ENCODE data around the gene AHDC1. TPM values are rescaled to one million over a fixed set of nuclear protein-coding genes. Genes with fewer than 3 reads are reported as not detected.

AHDC1 gene
- total RNA-seq, 2 donors from 2014 or later = 8.4 to 9.3 TPM

DNA sequence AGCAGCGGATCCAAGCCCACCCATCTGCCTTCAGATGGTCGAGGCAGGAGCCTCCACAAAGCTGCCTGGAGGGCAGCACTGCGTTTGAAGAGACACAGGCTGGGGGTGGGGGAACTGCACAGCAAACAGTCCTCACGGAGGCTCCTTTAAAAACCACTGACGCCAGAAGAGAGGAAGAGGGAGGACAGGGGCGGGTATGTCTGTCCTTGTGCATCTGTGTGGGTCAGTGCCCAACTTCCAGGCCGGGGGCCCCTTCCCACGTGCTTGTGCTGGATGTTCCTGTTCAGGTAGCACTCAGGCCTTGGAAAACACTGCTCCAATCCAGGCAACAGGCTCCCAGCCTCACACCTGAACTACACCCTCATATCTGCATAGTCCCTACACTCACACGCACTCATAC is 7.7 kb downstream of the AHDC1 start:
- H3K27ac Mint-ChIP-seq = no peak overlapping the region
- H3K4me1 Mint-ChIP-seq (ENCODE audit: low read depth) = peaks cover 26% of the 10 kb centered on the region
- no peak overlapping the region for H3K4me3 Mint-ChIP-seq
- no peaks in the 10 kb centered on the region for H3K9me3 Mint-ChIP-seq
- no peaks in the 10 kb centered on the region for H3K27me3 Mint-ChIP-seq (ENCODE audit: low read depth)
- ATAC-seq (replicated peaks in 1 of 2) (no peak), DNase-seq (no peak)
- H3K36me3 Mint-ChIP-seq (ENCODE audit: insufficient read depth in 2 of 2) = no peaks in the 10 kb centered on the region

DNA sequence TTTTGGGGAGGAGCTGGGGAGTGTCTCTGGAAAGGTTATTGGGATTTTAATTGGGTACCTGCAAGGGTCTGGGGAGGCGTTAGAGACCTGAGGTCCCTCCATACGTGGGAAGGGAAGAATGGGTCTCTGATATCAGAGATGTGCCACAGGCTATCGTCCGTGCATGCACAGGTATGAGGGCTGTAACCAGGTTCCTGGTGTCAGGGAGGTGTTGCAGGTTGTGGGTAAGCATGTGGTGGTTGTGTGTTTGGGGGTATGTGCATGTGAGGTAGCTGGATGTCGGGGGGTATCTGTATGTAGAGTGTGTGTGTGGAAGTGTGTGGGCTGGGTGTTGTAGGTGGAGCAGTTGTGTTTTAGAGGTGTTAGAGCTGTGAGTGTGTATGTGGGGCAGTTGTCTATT is 8.3 kb downstream of the AHDC1 start:
- H3K27ac Mint-ChIP-seq = no peak overlapping the region
- no peaks in the 10 kb centered on the region for H3K27me3 Mint-ChIP-seq (ENCODE audit: low read depth)
- H3K9me3 Mint-ChIP-seq = no peaks in the 10 kb centered on the region
- H3K36me3 Mint-ChIP-seq (ENCODE audit: insufficient read depth in 2 of 2) = no peaks in the 10 kb centered on the region
- H3K4me1 Mint-ChIP-seq (ENCODE audit: low read depth) = peaks cover 20% of the 10 kb centered on the region
- DNase-seq (no peak), ATAC-seq (replicated peaks in 1 of 2) (no peak)
- H3K4me3 Mint-ChIP-seq = no peak overlapping the region

DNA sequence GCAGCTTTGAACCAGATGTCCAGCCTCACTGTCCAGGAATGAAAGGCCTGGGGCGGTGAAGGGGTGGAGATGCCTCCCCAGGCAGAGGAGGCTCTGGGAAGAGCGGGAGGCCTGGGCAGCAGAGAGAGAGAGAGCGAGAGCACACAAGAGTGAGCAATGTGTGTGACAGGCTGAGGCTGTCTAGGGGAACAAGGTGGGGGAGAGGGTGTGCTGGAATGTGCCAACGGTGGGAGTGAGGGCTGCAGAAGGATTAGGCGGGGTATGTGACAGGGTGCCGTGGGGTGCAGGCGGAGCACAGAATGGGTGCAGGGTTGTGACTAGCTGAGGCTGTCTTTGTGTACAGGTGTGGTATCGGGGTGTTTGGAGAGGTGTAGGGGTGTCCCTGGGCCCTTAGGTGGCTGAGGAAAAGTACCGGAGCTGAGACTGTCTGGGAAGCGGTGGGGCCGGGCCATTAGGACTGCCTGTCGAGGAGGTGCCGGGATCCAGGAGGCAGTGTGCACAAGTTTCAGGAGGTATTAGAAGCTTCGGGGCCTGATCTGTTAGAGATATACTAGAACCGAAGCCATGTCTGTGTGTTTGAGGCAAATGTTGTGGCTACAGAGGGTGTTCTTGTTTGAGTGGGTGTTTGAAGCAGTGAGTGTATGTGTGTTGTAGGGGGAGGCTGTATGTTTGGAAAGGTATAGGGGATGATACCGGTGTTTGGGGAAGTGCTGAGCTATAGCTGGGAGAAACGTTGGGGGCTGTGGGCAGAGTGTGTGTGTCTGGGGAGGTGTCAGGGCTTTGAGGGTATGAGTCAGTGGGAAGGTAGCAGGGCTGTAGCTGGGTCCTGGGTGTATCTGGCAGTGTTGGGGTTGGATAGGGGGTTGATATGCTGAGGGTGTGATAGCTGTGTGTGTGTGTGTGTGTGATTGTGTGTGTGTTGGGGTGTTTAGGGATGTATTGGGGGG is 9.1 kb downstream of the AHDC1 start:
- H3K36me3 Mint-ChIP-seq (ENCODE audit: insufficient read depth in 2 of 2) = no peaks in the 10 kb centered on the region
- no peak overlapping the region for H3K4me3 Mint-ChIP-seq
- H3K27me3 Mint-ChIP-seq (ENCODE audit: low read depth) = no peaks in the 10 kb centered on the region
- DNase-seq (no peak), ATAC-seq (replicated peaks in 1 of 2) (peak; percentile 59 to 64)
- no peaks in the 10 kb centered on the region for H3K9me3 Mint-ChIP-seq
- H3K4me1 Mint-ChIP-seq (ENCODE audit: low read depth) = peaks cover 13% of the 10 kb centered on the region
- H3K27ac Mint-ChIP-seq = no peak overlapping the region

DNA sequence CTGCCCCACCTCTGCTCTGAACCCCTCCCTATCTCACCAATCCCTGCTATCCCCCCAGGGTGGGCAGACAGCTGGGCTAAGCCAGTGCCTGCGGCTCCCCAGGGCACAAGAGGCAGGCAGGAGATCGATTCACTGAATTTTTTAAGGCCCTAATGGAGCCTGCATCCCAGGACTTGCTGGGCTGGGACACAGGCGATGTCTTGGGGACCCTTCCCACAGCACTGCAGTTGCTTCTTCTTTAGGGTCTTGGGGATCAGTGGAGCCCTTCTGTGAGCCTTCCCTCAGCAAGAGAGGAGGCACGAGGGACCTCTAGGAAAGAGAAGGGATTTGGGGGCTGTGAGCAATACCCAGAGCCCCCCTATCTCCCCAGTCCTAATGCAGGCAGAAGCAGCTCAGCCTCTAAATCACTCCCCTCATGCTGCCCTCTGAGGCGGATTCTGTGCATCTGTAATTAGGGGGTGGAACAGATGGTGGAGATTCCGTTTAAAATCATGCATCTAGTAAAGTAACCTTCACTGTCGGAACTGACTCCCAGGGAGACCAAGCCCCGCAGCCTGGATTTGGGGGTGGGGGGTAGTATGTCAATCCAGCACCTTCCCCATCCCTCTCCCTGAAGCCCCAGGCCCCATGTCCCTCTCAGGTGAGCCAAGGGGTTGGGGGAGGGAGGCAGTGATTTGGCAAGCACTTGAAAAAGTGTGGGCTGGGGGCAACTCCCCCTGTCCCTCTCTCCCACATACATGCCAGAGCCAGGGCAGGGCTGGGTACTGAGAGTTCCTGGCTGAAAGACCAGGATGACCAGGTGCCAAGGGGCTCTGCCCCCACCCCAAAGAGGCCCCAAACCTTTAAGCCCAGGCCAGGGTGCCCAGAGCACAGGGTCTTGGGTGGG is 10.0 kb downstream of the AHDC1 start:
- ATAC-seq (replicated peaks in 1 of 2) = no peak
- H3K27me3 Mint-ChIP-seq (ENCODE audit: low read depth) = no peaks in the 10 kb centered on the region
- H3K36me3 Mint-ChIP-seq (ENCODE audit: insufficient read depth in 2 of 2) = no peaks in the 10 kb centered on the region
- no peak overlapping the region for H3K4me3 Mint-ChIP-seq
- H3K9me3 Mint-ChIP-seq = no peaks in the 10 kb centered on the region
- DNase-seq = no peak
- H3K4me1 Mint-ChIP-seq (ENCODE audit: low read depth) = peaks cover 6% of the 10 kb centered on the region
- no peak overlapping the region for H3K27ac Mint-ChIP-seq

DNA sequence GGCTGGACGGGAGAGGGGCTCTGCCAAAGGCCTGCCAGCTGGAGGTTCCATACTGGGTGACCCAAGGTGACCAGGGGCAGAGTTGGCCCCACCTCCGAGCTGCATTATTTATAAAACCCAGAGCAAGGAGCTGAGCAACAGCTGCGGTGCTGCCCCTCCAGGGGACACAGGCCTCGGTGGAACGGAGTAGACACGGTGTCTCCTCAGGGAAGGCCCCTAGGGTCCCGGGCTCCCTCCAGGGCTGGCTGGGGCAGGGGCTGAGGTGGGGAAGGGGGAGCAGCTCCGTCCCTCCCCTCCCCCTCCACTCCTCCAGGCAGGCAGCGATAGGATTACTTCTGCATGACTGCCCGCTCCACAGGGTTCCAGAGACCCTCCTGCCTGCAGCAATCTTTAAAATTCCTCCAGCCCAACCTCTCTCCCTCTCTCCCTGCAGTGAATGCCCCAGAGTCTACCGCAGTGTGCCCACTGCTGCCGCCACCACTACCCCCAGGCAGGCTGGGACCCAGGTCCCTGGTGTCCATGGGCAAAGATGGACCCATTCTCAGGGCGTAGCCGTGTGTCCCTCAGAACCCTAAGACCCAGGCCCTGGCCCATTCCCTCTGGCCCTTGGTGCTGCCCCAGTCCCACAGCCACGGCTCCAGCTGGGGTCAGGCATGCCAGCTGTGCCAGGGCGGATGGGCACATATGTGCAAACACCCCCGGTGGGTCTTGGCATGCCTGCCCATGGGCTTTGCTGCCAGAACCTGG is 10.8 kb downstream of the AHDC1 start:
- DNase-seq = no peak
- no peak for ATAC-seq (replicated peaks in 1 of 2)
- Mint-ChIP-seq H3K4me1 (ENCODE audit: low read depth) (no peaks in the 10 kb centered on the region), H3K27me3 (ENCODE audit: low read depth) (no peaks in the 10 kb centered on the region), H3K36me3 (ENCODE audit: insufficient read depth in 2 of 2) (no peaks in the 10 kb centered on the region), H3K27ac (no peak overlapping the region), H3K4me3 (no peak overlapping the region), H3K9me3 (no peaks in the 10 kb centered on the region)

DNA sequence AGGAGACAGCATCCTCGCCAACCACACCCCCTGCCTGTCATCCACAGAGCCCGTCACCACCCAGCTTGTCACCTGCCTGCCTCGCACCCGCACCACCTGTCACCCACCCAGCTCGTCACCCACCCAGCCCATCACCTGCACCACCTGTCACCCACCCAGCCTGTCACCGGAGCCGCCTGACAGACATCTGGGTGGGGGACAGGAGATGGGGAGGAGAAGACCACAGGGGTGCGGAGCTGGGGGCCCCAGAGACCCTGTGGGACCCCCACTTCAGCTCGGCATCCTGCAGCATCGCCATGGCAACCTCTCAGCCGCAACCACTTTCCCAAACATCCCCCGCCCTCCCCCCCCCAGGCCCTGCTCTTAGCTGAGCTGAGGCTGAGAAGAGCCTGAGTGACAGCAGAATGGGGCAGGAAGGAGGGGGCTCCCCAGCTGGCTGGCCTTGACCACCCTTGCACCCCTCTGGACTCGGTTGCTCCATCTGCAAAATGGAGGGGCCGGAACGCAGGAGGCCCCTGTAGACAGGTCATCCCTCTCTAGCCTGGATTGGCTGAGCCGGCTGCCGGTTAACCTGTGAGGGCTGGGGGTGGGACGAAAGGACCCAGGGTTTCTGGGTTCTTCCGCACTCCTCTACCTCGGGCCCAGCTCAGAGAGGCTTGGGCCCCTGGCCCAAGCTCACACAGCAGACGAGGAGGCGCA is 11.6 kb downstream of the AHDC1 start:
- no peak for ATAC-seq (replicated peaks in 1 of 2)
- Mint-ChIP-seq H3K4me1 (ENCODE audit: low read depth) (no peaks in the 10 kb centered on the region), H3K4me3 (no peak overlapping the region), H3K27ac (no peak overlapping the region), H3K36me3 (ENCODE audit: insufficient read depth in 2 of 2) (no peaks in the 10 kb centered on the region), H3K9me3 (no peaks in the 10 kb centered on the region), H3K27me3 (ENCODE audit: low read depth) (no peaks in the 10 kb centered on the region)
- no peak for DNase-seq

DNA sequence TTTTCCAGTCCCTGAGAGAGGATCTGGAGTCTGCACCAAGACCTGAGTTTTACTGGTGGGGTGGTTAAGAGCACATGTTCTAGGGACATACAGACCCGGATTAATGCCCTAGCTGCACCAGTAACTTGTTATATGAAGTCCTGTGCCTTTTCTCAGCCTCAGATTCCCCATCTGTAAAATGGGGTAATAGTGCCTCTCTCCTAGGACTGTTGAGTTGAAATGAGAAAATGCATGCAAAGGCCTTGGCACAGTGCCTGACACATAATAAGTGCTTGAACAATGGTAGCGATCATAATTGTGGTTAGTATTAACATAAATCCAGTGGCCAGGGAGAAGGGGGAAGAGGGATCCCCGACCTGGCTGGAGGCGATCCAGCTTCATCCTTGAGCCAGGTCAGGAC is 12.3 kb downstream of the AHDC1 start:
- no peak for DNase-seq
- no peaks in the 10 kb centered on the region for H3K4me1 Mint-ChIP-seq (ENCODE audit: low read depth)
- no peaks in the 10 kb centered on the region for H3K36me3 Mint-ChIP-seq (ENCODE audit: insufficient read depth in 2 of 2)
- H3K27me3 Mint-ChIP-seq (ENCODE audit: low read depth) = no peaks in the 10 kb centered on the region
- no peak overlapping the region for H3K27ac Mint-ChIP-seq
- no peak overlapping the region for H3K4me3 Mint-ChIP-seq
- no peak for ATAC-seq (replicated peaks in 1 of 2)
- no peaks in the 10 kb centered on the region for H3K9me3 Mint-ChIP-seq

DNA sequence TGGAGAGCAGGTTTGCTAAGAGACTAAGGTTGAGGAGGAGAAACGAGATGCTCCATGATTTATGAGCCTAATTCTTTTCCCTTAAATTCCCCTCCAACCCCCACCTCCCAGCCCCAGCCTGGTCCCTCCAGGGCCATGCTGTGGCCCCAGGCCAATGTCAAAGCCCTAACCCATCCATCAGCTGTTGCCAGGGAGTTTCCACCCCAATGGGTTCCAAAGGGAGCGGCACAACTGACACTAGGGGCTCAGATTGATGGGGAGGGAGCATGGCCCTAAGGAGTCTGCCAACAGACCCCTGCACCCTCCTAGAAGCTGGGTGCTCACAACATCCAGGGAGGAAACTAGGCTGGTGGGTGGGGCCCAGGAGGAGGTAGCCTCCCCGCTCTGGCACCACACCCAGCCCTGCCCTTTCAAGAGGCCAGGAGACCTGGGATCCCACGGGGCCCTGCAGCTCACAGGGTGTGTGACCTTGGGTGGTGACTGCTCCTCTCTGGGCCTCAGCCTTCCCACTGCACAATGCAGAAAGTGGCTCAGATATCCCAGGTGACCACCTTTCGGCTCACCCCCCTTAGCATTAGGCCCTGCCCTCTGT is 12.9 kb downstream of the AHDC1 start:
- DNase-seq (no peak), ATAC-seq (replicated peaks in 1 of 2) (no peak)
- H3K4me1 Mint-ChIP-seq (ENCODE audit: low read depth) = no peaks in the 10 kb centered on the region
- no peak overlapping the region for H3K27ac Mint-ChIP-seq
- H3K27me3 Mint-ChIP-seq (ENCODE audit: low read depth) = no peaks in the 10 kb centered on the region
- H3K9me3 Mint-ChIP-seq = no peaks in the 10 kb centered on the region
- H3K36me3 Mint-ChIP-seq (ENCODE audit: insufficient read depth in 2 of 2) = no peaks in the 10 kb centered on the region
- H3K4me3 Mint-ChIP-seq = no peak overlapping the region

DNA sequence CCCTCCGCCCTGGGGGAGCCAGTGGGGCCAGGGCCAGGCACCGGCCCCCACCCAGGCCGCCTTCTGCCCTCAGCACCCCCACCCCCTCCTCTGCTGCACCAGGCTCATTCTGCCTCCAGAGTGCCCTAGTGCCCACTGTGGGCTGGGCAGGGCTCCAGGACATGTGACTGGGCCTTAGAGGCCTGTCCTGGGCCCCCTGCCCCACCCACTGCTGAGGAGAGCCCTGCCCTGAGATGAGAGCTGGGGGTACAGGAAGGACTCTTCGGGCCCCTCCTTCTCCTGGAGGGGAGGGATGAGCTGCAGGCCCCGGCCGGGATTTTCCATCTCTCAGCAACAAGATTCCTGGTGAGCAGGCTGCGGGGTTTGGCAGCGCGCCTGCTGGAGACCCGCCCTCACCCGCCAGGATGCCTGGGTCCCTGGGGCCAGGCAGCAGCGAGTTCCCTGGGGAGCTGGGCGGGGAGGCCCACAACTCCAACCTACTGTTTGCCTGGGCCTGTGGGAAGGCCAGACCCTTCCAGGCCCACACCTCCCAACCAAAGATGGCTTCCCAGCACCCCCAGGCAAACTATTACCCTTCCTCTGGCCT is 14.0 kb downstream of the AHDC1 start:
- Mint-ChIP-seq H3K9me3 (no peaks in the 10 kb centered on the region), H3K4me1 (ENCODE audit: low read depth) (no peaks in the 10 kb centered on the region), H3K27ac (no peak overlapping the region), H3K36me3 (ENCODE audit: insufficient read depth in 2 of 2) (no peaks in the 10 kb centered on the region), H3K27me3 (ENCODE audit: low read depth) (no peaks in the 10 kb centered on the region), H3K4me3 (no peak overlapping the region)
- DNase-seq (no peak), ATAC-seq (replicated peaks in 1 of 2) (no peak)

DNA sequence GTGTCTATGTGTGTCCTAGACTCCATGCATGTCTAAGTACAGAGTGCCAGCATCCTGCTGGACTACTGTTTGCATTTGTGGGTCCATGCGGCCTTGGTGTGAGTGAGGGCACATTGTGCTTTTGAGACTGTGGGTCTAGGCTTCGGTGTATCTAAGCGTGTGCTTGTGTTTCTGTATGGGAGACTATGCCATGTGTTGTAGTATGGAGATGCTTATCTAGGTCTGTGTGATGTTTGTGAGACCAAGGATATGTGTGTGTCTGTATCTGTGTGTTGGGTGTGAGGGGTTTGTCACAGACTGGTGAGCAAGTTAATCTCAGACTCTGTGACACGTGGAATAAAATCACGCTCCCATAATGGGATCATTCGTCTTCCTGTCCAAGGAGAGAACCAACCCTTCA is 14.5 kb downstream of the AHDC1 start:
- Mint-ChIP-seq H3K4me3 (no peak overlapping the region), H3K4me1 (ENCODE audit: low read depth) (no peaks in the 10 kb centered on the region), H3K27ac (no peak overlapping the region), H3K27me3 (ENCODE audit: low read depth) (no peaks in the 10 kb centered on the region), H3K36me3 (ENCODE audit: insufficient read depth in 2 of 2) (no peaks in the 10 kb centered on the region), H3K9me3 (no peaks in the 10 kb centered on the region)
- ATAC-seq (replicated peaks in 1 of 2) = no peak
- DNase-seq = no peak

DNA sequence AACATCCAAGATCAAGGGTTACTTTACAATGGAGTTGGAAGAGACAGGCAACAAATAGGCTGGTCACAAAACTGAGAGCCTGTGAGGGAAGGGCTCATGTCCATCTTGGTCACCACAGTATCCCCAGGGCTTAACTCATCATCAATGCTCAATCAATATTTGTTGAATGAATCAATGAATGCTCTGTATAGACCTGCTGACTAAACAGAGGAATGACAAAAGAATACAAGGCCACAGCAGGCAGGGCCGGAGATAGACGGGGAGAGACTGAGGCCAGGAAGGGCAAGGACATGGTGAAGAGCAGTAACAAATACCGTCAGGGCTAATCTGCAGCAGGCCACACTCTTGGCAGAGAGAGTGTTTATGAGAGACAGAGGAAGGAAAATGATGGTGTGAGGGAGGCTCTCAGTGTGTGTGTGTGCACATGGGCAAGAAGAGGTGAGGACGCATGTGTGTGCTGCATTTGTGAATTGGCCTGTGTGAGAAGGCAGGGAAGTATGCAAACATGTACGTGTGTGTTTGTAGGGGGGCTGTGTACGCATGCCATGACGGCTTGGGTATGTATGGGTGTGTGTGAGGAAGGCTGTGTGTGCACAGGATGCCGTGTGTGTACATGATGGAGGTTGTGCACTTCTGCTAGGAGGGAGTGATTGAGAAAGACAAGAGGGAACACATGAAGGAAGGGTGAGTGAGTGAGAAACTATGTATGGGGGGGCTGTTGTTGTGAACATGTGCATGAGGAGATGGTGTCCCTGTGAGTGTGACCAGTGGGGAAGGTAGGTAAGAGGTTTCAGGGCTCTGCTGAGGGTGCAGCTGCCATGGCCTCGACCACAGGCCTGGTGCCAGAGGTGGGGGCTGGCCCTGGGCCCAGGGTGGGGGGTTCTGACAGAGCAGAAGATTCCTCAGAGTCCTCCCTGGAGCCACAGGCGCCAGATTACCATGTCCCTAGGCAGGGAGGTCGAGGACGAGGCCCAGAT is 15.4 kb downstream of the AHDC1 start:
- Mint-ChIP-seq H3K27me3 (ENCODE audit: low read depth) (no peaks in the 10 kb centered on the region), H3K9me3 (no peaks in the 10 kb centered on the region), H3K4me1 (ENCODE audit: low read depth) (no peaks in the 10 kb centered on the region), H3K36me3 (ENCODE audit: insufficient read depth in 2 of 2) (no peaks in the 10 kb centered on the region), H3K4me3 (no peak overlapping the region), H3K27ac (no peak overlapping the region)
- ATAC-seq (replicated peaks in 1 of 2) (no peak), DNase-seq (no peak)

Measured in activated T-cell treated with anti-CD3 and anti-CD28 coated beads, Interleukin-2, amount 50 U/mL, for 72 hours (primary cell).